ENCODE results near the gene GFPT2. TPM values are rescaled to one million over a fixed set of nuclear protein-coding genes. Genes with fewer than 3 reads are reported as not detected.

The GFPT2 gene
- total RNA-seq, 1 donor from 2014 or later: 2.4 TPM

GRCh38 chr5:180289433-180289832 lies 63.7 kb downstream of the GFPT2 start:
- H3K4me3 ChIP-seq (ENCODE audit: low read depth, low read length): no peak overlapping the region
- TF ChIP-seq CTCF (conservative IDR thresholded peaks at IDR 0.05; ENCODE audit: low read depth, low read length): no peak
- DNase-seq (ENCODE audit: low read depth): no peak

GRCh38 chr5:180287868-180288267 lies 65.3 kb downstream of the GFPT2 start:
- TF ChIP-seq CTCF (conservative IDR thresholded peaks at IDR 0.05; ENCODE audit: low read depth, low read length): no peak
- no peak overlapping the region for H3K4me3 ChIP-seq (ENCODE audit: low read depth, low read length)
- DNase-seq (ENCODE audit: low read depth): no peak

- TF ChIP-seq CTCF (conservative IDR thresholded peaks at IDR 0.05; ENCODE audit: low read depth, low read length): no peak
- DNase-seq (ENCODE audit: low read depth): no peak
- no peak overlapping the region for H3K4me3 ChIP-seq (ENCODE audit: low read depth, low read length)
Measured at GRCh38 chr5:180287404-180287803, 65.7 kb downstream of the GFPT2 start.

- no peak for TF ChIP-seq CTCF (conservative IDR thresholded peaks at IDR 0.05; ENCODE audit: low read depth, low read length)
- no peak for DNase-seq (ENCODE audit: low read depth)
- no peak overlapping the region for H3K4me3 ChIP-seq (ENCODE audit: low read depth, low read length)
Measured at GRCh38 chr5:180284149-180284548, 69.0 kb downstream of the GFPT2 start.

GRCh38 chr5:180283026-180283615 lies 70.0 kb downstream of the GFPT2 start:
- H3K4me3 ChIP-seq (ENCODE audit: low read depth, low read length): no peak overlapping the region
- no peak for DNase-seq (ENCODE audit: low read depth)
- no peak for TF ChIP-seq CTCF (conservative IDR thresholded peaks at IDR 0.05; ENCODE audit: low read depth, low read length)

- no peak for DNase-seq (ENCODE audit: low read depth)
- TF ChIP-seq CTCF (conservative IDR thresholded peaks at IDR 0.05; ENCODE audit: low read depth, low read length): no peak
- no peak overlapping the region for H3K4me3 ChIP-seq (ENCODE audit: low read depth, low read length)
Measured at GRCh38 chr5:180282281-180282680, 70.9 kb downstream of the GFPT2 start.

GRCh38 chr5:180281706-180282105 lies 71.4 kb downstream of the GFPT2 start:
- DNase-seq (ENCODE audit: low read depth): no peak
- no peak for TF ChIP-seq CTCF (conservative IDR thresholded peaks at IDR 0.05; ENCODE audit: low read depth, low read length)
- H3K4me3 ChIP-seq (ENCODE audit: low read depth, low read length): no peak overlapping the region

Data from epithelial cell of proximal tubule (primary cell).